GM19372 (cell line): ENCODE results near the gene PPFIA4.

Experiments used
- ATAC-seq: cut with Tn5 transposase; IDR thresholded peaks from one replicate; pipeline ENCODE4 v1.9.1; 2021; ENCODE audit warnings: mild to moderate bottlenecking, low read depth, moderate library complexity; ENCODE audit not compliant: unreplicated experiment

The PPFIA4 gene

GRCh38 chr1:203078478-203078877 is 52.2 kb downstream of the PPFIA4 start:
- ATAC-seq, result no peak

- no peak for ATAC-seq
Measured at GRCh38 chr1:203080456-203080855, 54.2 kb downstream of the PPFIA4 start.

GRCh38 chr1:203081465-203082230 is 55.4 kb downstream of the PPFIA4 start:
- ATAC-seq, result no peak

- no peak for ATAC-seq
Measured at GRCh38 chr1:203082231-203082505, 55.9 kb downstream of the PPFIA4 start.

- ATAC-seq, result no peak
Measured at GRCh38 chr1:203082571-203083462, 56.5 kb downstream of the PPFIA4 start.

- ATAC-seq, result no peak
Measured at GRCh38 chr1:203083463-203083921, 57.2 kb downstream of the PPFIA4 start.

GRCh38 chr1:203084588-203085527 is 58.6 kb downstream of the PPFIA4 start:
- no peak for ATAC-seq

GRCh38 chr1:203085528-203086406 is 59.5 kb downstream of the PPFIA4 start, which contains the start of gene MYOG:
Gene MYOG, minus strand, starts transcription at chr1:203086012. Its CDS starts 51 bp downstream, at chr1:203085961.
- no peak for ATAC-seq

GRCh38 chr1:203086992-203087763 is 60.9 kb downstream of the PPFIA4 start:
- ATAC-seq, result no peak

- no peak for ATAC-seq
Measured at GRCh38 chr1:203088441-203088840, 62.1 kb downstream of the PPFIA4 start.

- no peak for ATAC-seq
Measured at GRCh38 chr1:203089001-203089650, 62.8 kb downstream of the PPFIA4 start.

- no peak for ATAC-seq
Measured at GRCh38 chr1:203089651-203090045, 63.4 kb downstream of the PPFIA4 start.

- ATAC-seq, result no peak
Measured at GRCh38 chr1:203090421-203091198, 64.3 kb downstream of the PPFIA4 start.

- ATAC-seq, result no peak
Measured at GRCh38 chr1:203091199-203091477, 64.8 kb downstream of the PPFIA4 start.

GRCh38 chr1:203091761-203092330 is 65.6 kb downstream of the PPFIA4 start:
- no peak for ATAC-seq

- no peak for ATAC-seq
Measured at GRCh38 chr1:203093754-203094410, 67.6 kb downstream of the PPFIA4 start.
